ENCODE data around the gene AGBL4.

- TF ChIP-seq, protein P1, sequence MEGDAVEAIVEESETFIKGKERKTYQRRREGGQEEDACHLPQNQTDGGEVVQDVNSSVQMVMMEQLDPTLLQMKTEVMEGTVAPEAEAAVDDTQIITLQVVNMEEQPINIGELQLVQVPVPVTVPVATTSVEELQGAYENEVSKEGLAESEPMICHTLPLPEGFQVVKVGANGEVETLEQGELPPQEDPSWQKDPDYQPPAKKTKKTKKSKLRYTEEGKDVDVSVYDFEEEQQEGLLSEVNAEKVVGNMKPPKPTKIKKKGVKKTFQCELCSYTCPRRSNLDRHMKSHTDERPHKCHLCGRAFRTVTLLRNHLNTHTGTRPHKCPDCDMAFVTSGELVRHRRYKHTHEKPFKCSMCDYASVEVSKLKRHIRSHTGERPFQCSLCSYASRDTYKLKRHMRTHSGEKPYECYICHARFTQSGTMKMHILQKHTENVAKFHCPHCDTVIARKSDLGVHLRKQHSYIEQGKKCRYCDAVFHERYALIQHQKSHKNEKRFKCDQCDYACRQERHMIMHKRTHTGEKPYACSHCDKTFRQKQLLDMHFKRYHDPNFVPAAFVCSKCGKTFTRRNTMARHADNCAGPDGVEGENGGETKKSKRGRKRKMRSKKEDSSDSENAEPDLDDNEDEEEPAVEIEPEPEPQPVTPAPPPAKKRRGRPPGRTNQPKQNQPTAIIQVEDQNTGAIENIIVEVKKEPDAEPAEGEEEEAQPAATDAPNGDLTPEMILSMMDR (IDR thresholded peaks at IDR 0.05; ENCODE audit: borderline replicate concordance, extremely low read depth, low read length, poor library complexity, severe bottlenecking): no peak
- no peak for TF ChIP-seq EZH2 (IDR thresholded peaks at IDR 0.05; ENCODE audit: borderline replicate concordance, low read depth, low read length, severe bottlenecking)
Observed at GRCh38 chr1:49995734-49996133, 28.0 kb downstream of the AGBL4 start.
